Mesothelial cell of epicardium (in vitro differentiated cells): ENCODE data around the gene PLSCR5. TPM values are rescaled to one million over a fixed set of nuclear protein-coding genes. Genes with fewer than 3 reads are reported as not detected.

Experiments used
- DNase-seq, 2 experiments: peaks; one replicate each; pipeline ENCODE4 v3.0.0; 2021; ENCODE audit warnings: low spot score in 2 of 2; ENCODE audit not compliant: unreplicated experiment in 2 of 2
- H3K27ac Mint-ChIP-seq: 2 replicates; pipeline ENCODE4 v1.8.0; 2021; ENCODE audit warnings: mixed read lengths
- H3K27me3 Mint-ChIP-seq: 2 replicates; pipeline ENCODE4 v1.8.0; 2021; ENCODE audit warnings: low read depth, mixed read lengths
- H3K36me3 Mint-ChIP-seq: 2 replicates; pipeline ENCODE4 v1.8.0; 2021; ENCODE audit warnings: mixed read lengths
- H3K4me1 Mint-ChIP-seq: 2 replicates; pipeline ENCODE4 v1.8.0; 2021; ENCODE audit warnings: mixed read lengths
- H3K4me3 Mint-ChIP-seq: 2 replicates; pipeline ENCODE4 v1.8.0; 2021; ENCODE audit warnings: mild to moderate bottlenecking, moderate library complexity, mixed read lengths
- H3K9me3 Mint-ChIP-seq: 2 replicates; pipeline ENCODE4 v1.8.0; 2021; ENCODE audit warnings: mixed read lengths
- total RNA-seq: library from RNA; stranded (reverse); gene quantifications from 3 replicates; pipeline ENCODE4 v1.2.1, GENCODE V29; 2021
- TF ChIP-seq, protein P1 (sequence below): fragments of 200-600 bp; sonication (generic); IDR thresholded peaks from one replicate; pipeline ENCODE4 v1.5.0; 2021; ENCODE audit warnings: antibody characterized with exemption; ENCODE audit not compliant: unreplicated experiment

Gene PLSCR5
- total RNA-seq, 1 donor from 2014 or later, result not detected

DNA sequence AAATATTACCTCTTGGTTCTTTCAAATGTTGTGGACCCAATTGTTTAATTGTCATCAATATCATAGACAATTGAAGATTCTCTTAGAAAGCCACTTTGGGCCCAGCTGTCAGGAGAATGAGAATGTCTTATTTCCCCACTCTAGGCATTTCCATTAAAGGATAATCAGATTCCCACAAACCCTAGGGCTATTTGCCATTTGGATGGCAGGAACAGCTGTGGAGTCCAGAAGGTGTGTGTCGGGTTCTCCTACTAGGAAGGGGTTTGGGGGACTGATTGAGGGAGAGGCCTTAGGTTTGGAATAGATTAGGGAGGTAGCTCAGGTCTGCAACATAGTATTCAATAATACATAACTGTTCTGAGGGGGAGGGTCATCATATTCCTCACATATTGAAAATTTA is 35.2 kb upstream of the PLSCR5 start:
- TF ChIP-seq, protein P1, sequence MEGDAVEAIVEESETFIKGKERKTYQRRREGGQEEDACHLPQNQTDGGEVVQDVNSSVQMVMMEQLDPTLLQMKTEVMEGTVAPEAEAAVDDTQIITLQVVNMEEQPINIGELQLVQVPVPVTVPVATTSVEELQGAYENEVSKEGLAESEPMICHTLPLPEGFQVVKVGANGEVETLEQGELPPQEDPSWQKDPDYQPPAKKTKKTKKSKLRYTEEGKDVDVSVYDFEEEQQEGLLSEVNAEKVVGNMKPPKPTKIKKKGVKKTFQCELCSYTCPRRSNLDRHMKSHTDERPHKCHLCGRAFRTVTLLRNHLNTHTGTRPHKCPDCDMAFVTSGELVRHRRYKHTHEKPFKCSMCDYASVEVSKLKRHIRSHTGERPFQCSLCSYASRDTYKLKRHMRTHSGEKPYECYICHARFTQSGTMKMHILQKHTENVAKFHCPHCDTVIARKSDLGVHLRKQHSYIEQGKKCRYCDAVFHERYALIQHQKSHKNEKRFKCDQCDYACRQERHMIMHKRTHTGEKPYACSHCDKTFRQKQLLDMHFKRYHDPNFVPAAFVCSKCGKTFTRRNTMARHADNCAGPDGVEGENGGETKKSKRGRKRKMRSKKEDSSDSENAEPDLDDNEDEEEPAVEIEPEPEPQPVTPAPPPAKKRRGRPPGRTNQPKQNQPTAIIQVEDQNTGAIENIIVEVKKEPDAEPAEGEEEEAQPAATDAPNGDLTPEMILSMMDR, result no peak
- Mint-ChIP-seq H3K4me1 (no peaks in the 10 kb centered on the region), H3K4me3 (no peak overlapping the region), H3K36me3 (no peaks in the 10 kb centered on the region), H3K9me3 (no peaks in the 10 kb centered on the region), H3K27me3 (no peaks in the 10 kb centered on the region), H3K27ac (no peak overlapping the region)
- no peak for DNase-seq

DNA sequence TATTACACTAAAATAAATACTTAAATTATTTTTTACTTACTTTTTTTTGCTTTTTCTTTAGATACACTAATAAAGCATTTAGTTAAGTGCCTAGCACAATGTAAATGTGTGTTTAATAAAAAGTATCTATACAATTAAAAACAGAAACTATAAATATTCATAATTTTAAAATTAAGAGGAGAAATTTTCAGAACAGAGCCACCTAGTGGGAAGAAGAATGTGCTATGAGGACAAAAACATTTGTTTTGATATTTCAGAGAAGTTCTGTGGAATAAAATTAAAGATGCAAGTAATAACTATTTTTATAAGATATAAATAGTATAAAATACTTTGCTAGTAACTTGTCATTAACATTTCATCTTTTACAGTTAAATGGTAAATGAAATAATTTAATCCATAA is 33.6 kb upstream of the PLSCR5 start:
- DNase-seq, result no peak
- TF ChIP-seq, protein P1, result peak; percentile 59

DNA sequence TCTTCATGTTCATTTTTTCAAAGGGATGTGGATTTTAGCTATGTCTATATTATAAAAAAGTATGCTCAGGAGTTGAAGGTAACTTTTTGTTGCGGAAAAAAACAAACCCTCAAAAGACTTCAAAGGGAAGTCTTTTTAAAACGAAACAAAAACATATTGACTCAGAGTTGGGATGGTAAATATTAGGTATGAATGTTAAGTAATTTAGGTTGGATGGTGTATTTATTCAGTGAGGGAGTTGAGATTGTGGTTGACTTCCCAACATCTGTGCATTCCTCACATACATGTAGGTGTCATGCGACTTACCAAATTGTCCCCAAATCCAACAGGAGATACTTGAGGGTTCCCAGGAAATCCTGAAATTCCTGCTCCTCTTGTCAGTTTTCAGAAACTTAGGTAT is 32.7 kb upstream of the PLSCR5 start:
- Mint-ChIP-seq H3K36me3 (no peaks in the 10 kb centered on the region), H3K4me1 (peaks cover 5% of the 10 kb centered on the region), H3K27me3 (no peaks in the 10 kb centered on the region), H3K9me3 (no peaks in the 10 kb centered on the region), H3K27ac (no peak overlapping the region), H3K4me3 (no peak overlapping the region)
- no peak for DNase-seq
- TF ChIP-seq, protein P1, result no peak

More for the DNA sequence above, 33.6 kb upstream of the PLSCR5 start:
- H3K27me3 Mint-ChIP-seq, result no peaks in the 10 kb centered on the region
- peaks cover under 1% of the 10 kb centered on the region for H3K4me1 Mint-ChIP-seq
- H3K36me3 Mint-ChIP-seq, result no peaks in the 10 kb centered on the region
- no peak overlapping the region for H3K27ac Mint-ChIP-seq
- no peaks in the 10 kb centered on the region for H3K9me3 Mint-ChIP-seq
- no peak overlapping the region for H3K4me3 Mint-ChIP-seq

DNA sequence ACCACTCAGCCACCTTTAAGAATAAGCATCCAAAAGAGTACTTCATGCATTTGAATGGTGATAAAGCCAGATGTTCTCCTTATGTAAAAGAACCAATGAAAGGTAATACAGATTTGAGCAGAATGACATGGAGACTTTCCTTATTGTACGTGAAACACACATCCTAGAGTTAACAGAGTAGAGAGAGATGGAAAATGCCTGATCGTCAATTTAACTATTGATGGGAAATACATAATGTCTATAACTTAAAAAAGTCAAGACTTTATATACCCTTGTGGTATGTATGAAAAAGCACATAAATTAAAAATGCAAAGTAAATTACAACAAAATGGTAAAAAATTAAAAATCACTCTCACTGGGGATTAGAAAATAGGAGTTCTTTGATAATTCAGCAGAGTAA is 31.7 kb upstream of the PLSCR5 start:
- no peaks in the 10 kb centered on the region for H3K27me3 Mint-ChIP-seq
- DNase-seq, result no peak

DNA sequence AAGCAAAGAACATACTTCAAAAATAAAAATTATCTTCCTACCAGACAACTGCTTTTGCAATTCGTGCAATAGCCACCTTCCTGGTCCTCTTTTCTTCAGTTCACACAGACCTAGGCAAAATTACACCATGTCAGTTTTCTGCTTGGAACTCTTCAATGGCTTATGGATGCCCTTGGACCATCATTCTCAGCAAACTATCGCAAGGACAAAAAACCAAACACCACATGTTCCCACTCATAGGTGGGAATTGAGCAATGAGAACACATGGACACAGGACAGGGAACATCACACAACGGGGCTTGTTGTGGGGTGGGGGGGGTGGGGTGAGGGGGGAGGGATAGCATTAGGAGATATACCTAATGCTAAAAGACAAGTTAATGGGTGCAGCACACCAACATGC is 29.2 kb upstream of the PLSCR5 start:
- no peaks in the 10 kb centered on the region for H3K36me3 Mint-ChIP-seq
- no peak overlapping the region for H3K4me3 Mint-ChIP-seq
- H3K27me3 Mint-ChIP-seq, result no peaks in the 10 kb centered on the region
- H3K27ac Mint-ChIP-seq, result no peak overlapping the region
- DNase-seq, result no peak
- TF ChIP-seq, protein P1, result no peak
- peaks cover 8% of the 10 kb centered on the region for H3K4me1 Mint-ChIP-seq
- H3K9me3 Mint-ChIP-seq, result no peaks in the 10 kb centered on the region

More for the DNA sequence above, 31.7 kb upstream of the PLSCR5 start:
- Mint-ChIP-seq H3K27ac (no peak overlapping the region), H3K9me3 (no peaks in the 10 kb centered on the region), H3K4me3 (no peak overlapping the region), H3K36me3 (no peaks in the 10 kb centered on the region), H3K4me1 (peaks cover 8% of the 10 kb centered on the region)
- TF ChIP-seq, protein P1, result no peak

DNA sequence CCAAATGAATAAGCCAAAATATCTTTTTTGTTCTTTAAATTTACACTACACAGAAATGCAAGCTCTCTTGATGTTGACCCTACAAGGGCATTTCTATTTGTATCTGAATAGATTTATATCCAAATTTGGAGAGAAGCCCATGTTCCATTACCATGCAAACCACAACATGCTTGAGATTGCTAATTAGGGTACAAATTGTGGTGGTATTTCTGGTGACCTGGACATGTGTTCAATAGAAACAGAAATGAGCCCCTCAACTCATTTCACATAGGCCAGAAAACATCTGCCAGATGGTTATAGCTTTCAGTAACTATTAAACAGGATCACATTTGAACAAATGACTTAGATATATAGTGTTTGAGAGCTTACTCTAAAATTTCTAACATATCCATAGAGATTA is 23.5 kb upstream of the PLSCR5 start:
- Mint-ChIP-seq H3K27ac (no peak overlapping the region), H3K9me3 (no peaks in the 10 kb centered on the region), H3K27me3 (no peaks in the 10 kb centered on the region), H3K4me3 (no peak overlapping the region), H3K4me1 (peaks cover 17% of the 10 kb centered on the region), H3K36me3 (no peaks in the 10 kb centered on the region)
- no peak for DNase-seq
- TF ChIP-seq, protein P1, result no peak
